Right lobe of liver (tissue), 4 donors: ENCODE results near the gene EMC10.

Experiments used
- POLR2A ChIP-seq: fragments of 450-650 bp; IDR thresholded peaks from one replicate; pipeline ENCODE4 v1.6.1; 2017; ENCODE audit warnings: antibody characterized with exemption, mild to moderate bottlenecking
- TF ChIP-seq, protein P1 (sequence below), 4 donors: fragments of 200-600 bp in 3 of 4; fragments of 450-650 bp in 1 of 4; IDR thresholded peaks; one replicate each; pipeline versions ENCODE4 v1.5.1 to v1.8.0; 2016 to 2022; ENCODE audit warnings: antibody characterized with exemption in 4 of 4, mild to moderate bottlenecking in 2 of 4
- donor health status: DM: no; HTN: no; CAD: no.
- donor health status: DM: no; HTN: no; CAD: no.
- donor health status: DM: no; HTN: yes; CAD: no.

DNA sequence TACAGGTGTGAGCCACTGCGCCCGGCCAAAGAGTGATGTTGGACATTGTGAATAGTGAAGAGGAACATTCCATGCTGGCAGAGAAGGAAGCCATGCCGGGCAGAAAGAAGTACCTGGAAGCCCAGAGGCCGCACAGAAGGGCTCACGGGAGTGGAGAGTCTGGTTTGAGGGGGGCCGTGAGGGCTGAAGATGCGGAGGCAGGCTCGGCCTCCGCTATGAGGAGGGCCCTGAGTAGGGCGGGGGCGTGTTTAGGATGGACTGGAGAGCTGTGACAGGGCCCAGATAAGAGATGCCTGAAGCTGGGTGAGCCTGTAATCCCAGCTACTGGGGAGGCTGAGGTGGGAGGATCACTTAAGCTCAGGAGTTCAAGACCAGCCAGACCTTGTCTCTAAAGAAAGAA is 33.1 kb downstream of the EMC10 start:
- TF ChIP-seq, protein P1, sequence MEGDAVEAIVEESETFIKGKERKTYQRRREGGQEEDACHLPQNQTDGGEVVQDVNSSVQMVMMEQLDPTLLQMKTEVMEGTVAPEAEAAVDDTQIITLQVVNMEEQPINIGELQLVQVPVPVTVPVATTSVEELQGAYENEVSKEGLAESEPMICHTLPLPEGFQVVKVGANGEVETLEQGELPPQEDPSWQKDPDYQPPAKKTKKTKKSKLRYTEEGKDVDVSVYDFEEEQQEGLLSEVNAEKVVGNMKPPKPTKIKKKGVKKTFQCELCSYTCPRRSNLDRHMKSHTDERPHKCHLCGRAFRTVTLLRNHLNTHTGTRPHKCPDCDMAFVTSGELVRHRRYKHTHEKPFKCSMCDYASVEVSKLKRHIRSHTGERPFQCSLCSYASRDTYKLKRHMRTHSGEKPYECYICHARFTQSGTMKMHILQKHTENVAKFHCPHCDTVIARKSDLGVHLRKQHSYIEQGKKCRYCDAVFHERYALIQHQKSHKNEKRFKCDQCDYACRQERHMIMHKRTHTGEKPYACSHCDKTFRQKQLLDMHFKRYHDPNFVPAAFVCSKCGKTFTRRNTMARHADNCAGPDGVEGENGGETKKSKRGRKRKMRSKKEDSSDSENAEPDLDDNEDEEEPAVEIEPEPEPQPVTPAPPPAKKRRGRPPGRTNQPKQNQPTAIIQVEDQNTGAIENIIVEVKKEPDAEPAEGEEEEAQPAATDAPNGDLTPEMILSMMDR (IDR thresholded peaks at IDR 0.05): no peak
- no peak for TF ChIP-seq POLR2A
